Tongue (tissue), 2 donors: ENCODE measurements around the gene GALNT5. TPM values are rescaled to one million over a fixed set of nuclear protein-coding genes. Genes with fewer than 3 reads are reported as not detected.
"Not testable (repeated sequence)": the region's sequence is repeated elsewhere in the genome, so short reads cannot be mapped to it uniquely, and the experiment has no call there.

Experiments
- DNase-seq: peaks from one replicate; pipeline ENCODE4 v3.0.0-alpha.2; 2015
- total RNA-seq: library from RNA; depleted of rRNA; stranded (reverse); fragments of >200 nt; gene quantifications from one replicate; pipeline ENCODE4 v1.2.3, GENCODE V29; 2014

GALNT5 gene
- 19.2 TPM for total RNA-seq

- peak; percentile 68 for DNase-seq
Observed at GRCh38 chr2:157257312-157258252, at the start of gene GALNT5. Gene GALNT5, plus strand, starts transcription at chr2:157257705. Its CDS starts 378 bp downstream, at chr2:157258083.

- DNase-seq = no peak
Observed at GRCh38 chr2:157216286-157216965, 41.1 kb upstream of the GALNT5 start.

GRCh38 chr2:157217409-157217808, 40.1 kb upstream of the GALNT5 start:
- no peak for DNase-seq

- no peak for DNase-seq
Observed at GRCh38 chr2:157218911-157219310, 38.6 kb upstream of the GALNT5 start.

GRCh38 chr2:157220502-157220901, 37.0 kb upstream of the GALNT5 start:
- DNase-seq = no peak

GRCh38 chr2:157221394-157221988, 36.0 kb upstream of the GALNT5 start:
- DNase-seq = no peak

GRCh38 chr2:157223624-157224205, 33.8 kb upstream of the GALNT5 start:
- DNase-seq = no peak

GRCh38 chr2:157224448-157224847, 33.1 kb upstream of the GALNT5 start:
- not testable (repeated sequence) for DNase-seq

- DNase-seq = no peak
Observed at GRCh38 chr2:157227592-157227991, 29.9 kb upstream of the GALNT5 start.

GRCh38 chr2:157228946-157229345, 28.6 kb upstream of the GALNT5 start:
- no peak for DNase-seq

GRCh38 chr2:157229572-157229971, 27.9 kb upstream of the GALNT5 start:
- DNase-seq = no peak

GRCh38 chr2:157231476-157231875, 26.0 kb upstream of the GALNT5 start:
- no peak for DNase-seq

- DNase-seq = no peak
Observed at GRCh38 chr2:157233506-157233905, 24.0 kb upstream of the GALNT5 start.

GRCh38 chr2:157236404-157236803, 21.1 kb upstream of the GALNT5 start:
- DNase-seq = no peak

GRCh38 chr2:157238296-157238695, 19.2 kb upstream of the GALNT5 start:
- no peak for DNase-seq

- no peak for DNase-seq
Observed at GRCh38 chr2:157244691-157245090, 12.8 kb upstream of the GALNT5 start.

GRCh38 chr2:157245144-157245840, 12.2 kb upstream of the GALNT5 start:
- DNase-seq = no peak

GRCh38 chr2:157245846-157246764, 11.4 kb upstream of the GALNT5 start:
- DNase-seq = peak; percentile 22

- DNase-seq = no peak
Observed at GRCh38 chr2:157246765-157247407, 10.6 kb upstream of the GALNT5 start.

- DNase-seq = no peak
Observed at GRCh38 chr2:157250836-157251235, 6.7 kb upstream of the GALNT5 start.
